SU-DHL-6 (cell line): Measurements from ENCODE around the gene SEMA3G.

Experiments
- CTCF ChIP-seq: fragments of 200-600 bp; sonication (generic); IDR thresholded peaks from one replicate; pipeline ENCODE4 v1.5.1; 2017; ENCODE audit warnings: antibody characterized with exemption, mild to moderate bottlenecking, low read length, moderate library complexity; ENCODE audit not compliant: insufficient read depth, poor library complexity, severe bottlenecking
- EZH2phosphoT487 ChIP-seq: fragments of 200-600 bp; sonication (generic), shearing (Covaris generic); conservative IDR thresholded peaks from 2 replicates; pipeline ENCODE4 v1.6.1; 2018; ENCODE audit warnings: mild to moderate bottlenecking, antibody characterized with exemption, low read length, moderate library complexity, mixed read lengths

- TF ChIP-seq CTCF (no peak), EZH2phosphoT487 (no peak)
Measured at GRCh38 chr3:52484680-52485461, 40.0 kb upstream of the SEMA3G start.
